Measurements from ENCODE around the gene PHF1. TPM values are rescaled to one million over a fixed set of nuclear protein-coding genes. Genes with fewer than 3 reads are reported as not detected.
A peak's percentile ranks its signal among the peaks of the same experiment; 100 is the strongest.

Gene PHF1
- total RNA-seq, 1 donor: 30.8 TPM

GRCh38 chr6:33442283-33442682 is 31.5 kb downstream of the PHF1 start:
- no peak overlapping the region for H3K4me3 ChIP-seq (ENCODE audit: insufficient read depth, low read length)
- no peaks in the 10 kb centered on the region for H3K27me3 ChIP-seq (ENCODE audit: insufficient read depth, low read length)
- H3K27ac ChIP-seq (ENCODE audit: low read depth, low read length): no peak overlapping the region
- H4K20me1 ChIP-seq (ENCODE audit: insufficient read depth, low read length): peaks cover 3% of the 10 kb centered on the region
- DNase-seq (ENCODE audit: insufficient read length, low spot score, missing footprints): peak; percentile 69
- H3K79me2 ChIP-seq (ENCODE audit: insufficient read depth, low read length): no peaks in the 10 kb centered on the region
- no peak for TF ChIP-seq CTCF (IDR thresholded peaks at IDR 0.05; ENCODE audit: extremely low read depth, low read depth, low read length)
- H3K4me2 ChIP-seq (ENCODE audit: insufficient read depth, low read length): no peak overlapping the region
- peaks cover 3% of the 10 kb centered on the region for H3K4me1 ChIP-seq (ENCODE audit: insufficient read depth, low read length)
- peaks cover 65% of the 10 kb centered on the region for H3K36me3 ChIP-seq (ENCODE audit: insufficient read depth, low read length)
- no peaks in the 10 kb centered on the region for H3K9me3 ChIP-seq (ENCODE audit: low read depth, low read length)
- H2AFZ ChIP-seq (ENCODE audit: low read length): no peak overlapping the region

GRCh38 chr6:33443025-33443424 is 32.2 kb downstream of the PHF1 start:
- Histone ChIP-seq H3K9me3 (ENCODE audit: low read depth, low read length) (no peaks in the 10 kb centered on the region), H3K27ac (ENCODE audit: low read depth, low read length) (no peak overlapping the region), H3K79me2 (ENCODE audit: insufficient read depth, low read length) (no peaks in the 10 kb centered on the region), H4K20me1 (ENCODE audit: insufficient read depth, low read length) (peaks cover 7% of the 10 kb centered on the region), H2AFZ (ENCODE audit: low read length) (no peak overlapping the region), H3K4me1 (ENCODE audit: insufficient read depth, low read length) (peaks cover 3% of the 10 kb centered on the region), H3K27me3 (ENCODE audit: insufficient read depth, low read length) (no peaks in the 10 kb centered on the region), H3K4me2 (ENCODE audit: insufficient read depth, low read length) (no peak overlapping the region), H3K36me3 (ENCODE audit: insufficient read depth, low read length) (peaks cover 66% of the 10 kb centered on the region), H3K4me3 (ENCODE audit: insufficient read depth, low read length) (no peak overlapping the region)
- DNase-seq (ENCODE audit: insufficient read length, low spot score, missing footprints): peak; percentile 47
- no peak for TF ChIP-seq CTCF (IDR thresholded peaks at IDR 0.05; ENCODE audit: extremely low read depth, low read depth, low read length)

- H3K79me2 ChIP-seq (ENCODE audit: insufficient read depth, low read length): no peaks in the 10 kb centered on the region
- peak; percentile 26 for DNase-seq (ENCODE audit: insufficient read length, low spot score, missing footprints)
- no peak overlapping the region for H3K4me2 ChIP-seq (ENCODE audit: insufficient read depth, low read length)
- peaks cover 7% of the 10 kb centered on the region for H4K20me1 ChIP-seq (ENCODE audit: insufficient read depth, low read length)
- H3K9me3 ChIP-seq (ENCODE audit: low read depth, low read length): no peaks in the 10 kb centered on the region
- H3K4me1 ChIP-seq (ENCODE audit: insufficient read depth, low read length): peaks cover 3% of the 10 kb centered on the region
- H2AFZ ChIP-seq (ENCODE audit: low read length): no peak overlapping the region
- no peak overlapping the region for H3K4me3 ChIP-seq (ENCODE audit: insufficient read depth, low read length)
- no peak for TF ChIP-seq CTCF (IDR thresholded peaks at IDR 0.05; ENCODE audit: extremely low read depth, low read depth, low read length)
- H3K27me3 ChIP-seq (ENCODE audit: insufficient read depth, low read length): no peaks in the 10 kb centered on the region
- H3K27ac ChIP-seq (ENCODE audit: low read depth, low read length): no peak overlapping the region
- H3K36me3 ChIP-seq (ENCODE audit: insufficient read depth, low read length): peaks cover 65% of the 10 kb centered on the region
Observed at GRCh38 chr6:33443619-33444504, 33.0 kb downstream of the PHF1 start.

GRCh38 chr6:33445119-33445603 is 34.3 kb downstream of the PHF1 start:
- no peaks in the 10 kb centered on the region for H3K27me3 ChIP-seq (ENCODE audit: insufficient read depth, low read length)
- TF ChIP-seq CTCF (IDR thresholded peaks at IDR 0.05; ENCODE audit: extremely low read depth, low read depth, low read length): no peak
- DNase-seq (ENCODE audit: insufficient read length, low spot score, missing footprints): peak; percentile 67
- no peak overlapping the region for H3K4me2 ChIP-seq (ENCODE audit: insufficient read depth, low read length)
- H3K27ac ChIP-seq (ENCODE audit: low read depth, low read length): no peak overlapping the region
- H3K36me3 ChIP-seq (ENCODE audit: insufficient read depth, low read length): peaks cover 65% of the 10 kb centered on the region
- H3K9me3 ChIP-seq (ENCODE audit: low read depth, low read length): no peaks in the 10 kb centered on the region
- peaks cover 7% of the 10 kb centered on the region for H4K20me1 ChIP-seq (ENCODE audit: insufficient read depth, low read length)
- H2AFZ ChIP-seq (ENCODE audit: low read length): no peak overlapping the region
- H3K4me1 ChIP-seq (ENCODE audit: insufficient read depth, low read length): no peaks in the 10 kb centered on the region
- no peaks in the 10 kb centered on the region for H3K79me2 ChIP-seq (ENCODE audit: insufficient read depth, low read length)
- H3K4me3 ChIP-seq (ENCODE audit: insufficient read depth, low read length): no peak overlapping the region
